22Rv1 (cell line): ENCODE data around the gene BRD7.

ENCODE experiments used
- ZFX ChIP-seq: fragments of 450-650 bp; IDR thresholded peaks from 2 replicates; pipeline ENCODE4 v1.6.1; 2017; ENCODE audit warnings: antibody characterized with exemption, borderline replicate concordance
- TF ChIP-seq, protein P1 (sequence below): fragments of 450-650 bp; IDR thresholded peaks from 2 replicates; pipeline ENCODE4 v1.5.1; 2017; ENCODE audit warnings: mild to moderate bottlenecking

DNA sequence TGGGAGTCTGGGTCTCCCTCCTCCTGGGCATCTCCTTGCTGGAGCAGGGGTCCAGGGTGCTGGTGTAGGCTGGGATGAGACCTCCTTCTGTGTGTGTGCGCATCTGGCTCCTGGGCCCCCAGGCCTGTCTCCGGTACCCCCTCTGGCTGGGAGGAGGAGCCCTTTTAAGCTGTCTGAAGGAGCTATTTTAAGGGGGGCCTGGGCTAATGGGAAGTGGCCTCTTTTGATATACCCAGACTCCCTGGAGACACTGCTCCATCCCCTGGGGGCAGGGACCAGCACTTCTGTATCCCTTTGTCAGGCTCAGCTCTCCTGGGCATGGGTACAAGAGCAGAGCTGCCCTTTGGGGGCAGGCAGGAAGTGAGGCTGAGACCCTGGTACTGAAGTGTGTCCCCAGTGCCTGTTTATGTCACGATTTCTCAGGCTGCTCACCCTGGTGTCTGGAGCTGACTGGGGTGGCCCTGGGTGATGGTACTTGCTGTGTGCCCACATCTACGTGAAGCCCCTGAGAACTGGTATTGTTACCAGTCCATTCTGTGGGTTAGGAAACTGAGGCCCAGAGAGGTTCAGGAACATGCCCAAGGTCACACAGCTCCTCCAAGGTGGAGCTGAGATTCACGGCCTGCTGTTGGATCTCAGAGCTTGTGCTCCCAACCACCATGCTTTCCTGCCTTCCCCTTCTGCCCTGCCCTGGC, 96.0 kb downstream of the BRD7 start:
- TF ChIP-seq, protein P1, sequence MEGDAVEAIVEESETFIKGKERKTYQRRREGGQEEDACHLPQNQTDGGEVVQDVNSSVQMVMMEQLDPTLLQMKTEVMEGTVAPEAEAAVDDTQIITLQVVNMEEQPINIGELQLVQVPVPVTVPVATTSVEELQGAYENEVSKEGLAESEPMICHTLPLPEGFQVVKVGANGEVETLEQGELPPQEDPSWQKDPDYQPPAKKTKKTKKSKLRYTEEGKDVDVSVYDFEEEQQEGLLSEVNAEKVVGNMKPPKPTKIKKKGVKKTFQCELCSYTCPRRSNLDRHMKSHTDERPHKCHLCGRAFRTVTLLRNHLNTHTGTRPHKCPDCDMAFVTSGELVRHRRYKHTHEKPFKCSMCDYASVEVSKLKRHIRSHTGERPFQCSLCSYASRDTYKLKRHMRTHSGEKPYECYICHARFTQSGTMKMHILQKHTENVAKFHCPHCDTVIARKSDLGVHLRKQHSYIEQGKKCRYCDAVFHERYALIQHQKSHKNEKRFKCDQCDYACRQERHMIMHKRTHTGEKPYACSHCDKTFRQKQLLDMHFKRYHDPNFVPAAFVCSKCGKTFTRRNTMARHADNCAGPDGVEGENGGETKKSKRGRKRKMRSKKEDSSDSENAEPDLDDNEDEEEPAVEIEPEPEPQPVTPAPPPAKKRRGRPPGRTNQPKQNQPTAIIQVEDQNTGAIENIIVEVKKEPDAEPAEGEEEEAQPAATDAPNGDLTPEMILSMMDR = no peak
- TF ChIP-seq ZFX = no peak
